ENCODE data around the gene EHD4.
A peak's percentile ranks its signal among the peaks of the same experiment; 100 is the strongest.

The EHD4 gene

GRCh38 chr15:41936649-41937567 is 35.4 kb downstream of the EHD4 start:
- DNase-seq (ENCODE audit: low read depth) = peak; percentile 78

GRCh38 chr15:41936155-41936554 is 36.2 kb downstream of the EHD4 start:
- no peak for DNase-seq (ENCODE audit: low read depth)

DNA sequence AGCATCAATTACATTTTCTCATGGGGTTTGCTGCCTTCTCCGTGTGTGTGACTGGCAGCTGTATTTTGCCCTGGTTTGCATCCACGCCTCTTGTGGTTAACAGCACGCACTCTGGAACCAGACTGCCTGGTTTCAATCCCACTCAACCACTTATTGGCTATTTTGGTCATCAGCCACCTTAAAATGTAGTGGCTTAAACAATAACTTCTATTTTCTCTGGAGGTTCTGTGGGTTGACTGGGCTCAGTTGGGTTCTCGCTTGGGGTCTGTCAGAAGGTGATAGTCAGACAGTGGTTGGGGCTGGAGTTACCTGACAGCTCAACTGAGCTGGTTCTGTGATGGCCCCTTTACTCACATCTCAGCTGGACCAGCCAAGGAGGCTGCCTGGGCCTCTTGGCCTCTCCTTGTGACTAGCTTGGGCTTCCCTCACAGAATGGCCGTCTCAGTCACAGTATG is 36.8 kb downstream of the EHD4 start:
- no peak for DNase-seq (ENCODE audit: low read depth)

DNA sequence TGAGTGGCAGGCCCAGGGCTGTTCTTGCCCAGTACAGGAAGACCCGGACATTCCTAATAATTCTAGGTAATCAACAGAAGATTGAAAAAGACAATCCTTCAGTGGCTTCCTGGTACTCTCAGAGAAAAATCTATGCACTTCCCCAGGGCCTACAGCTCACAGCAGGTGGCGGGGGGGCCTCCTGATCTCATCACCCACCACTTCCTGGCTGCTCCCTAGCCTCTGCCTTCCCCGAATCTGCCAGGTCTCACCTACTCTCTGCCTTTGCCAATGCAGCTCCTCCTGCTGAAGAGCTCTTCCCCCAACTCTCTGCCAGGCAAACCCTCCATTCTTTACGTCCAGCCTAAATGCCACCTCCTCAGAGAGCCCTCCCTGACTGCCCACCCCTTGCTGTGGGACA is 37.5 kb downstream of the EHD4 start:
- DNase-seq (ENCODE audit: low read depth) = peak; percentile 38

- DNase-seq (ENCODE audit: low read depth) = no peak
These were observed 38.6 kb downstream of the EHD4 start for GRCh38 chr15:41933771-41934170.

GRCh38 chr15:41933326-41933725 is 39.0 kb downstream of the EHD4 start:
- DNase-seq (ENCODE audit: low read depth) = no peak

DNA sequence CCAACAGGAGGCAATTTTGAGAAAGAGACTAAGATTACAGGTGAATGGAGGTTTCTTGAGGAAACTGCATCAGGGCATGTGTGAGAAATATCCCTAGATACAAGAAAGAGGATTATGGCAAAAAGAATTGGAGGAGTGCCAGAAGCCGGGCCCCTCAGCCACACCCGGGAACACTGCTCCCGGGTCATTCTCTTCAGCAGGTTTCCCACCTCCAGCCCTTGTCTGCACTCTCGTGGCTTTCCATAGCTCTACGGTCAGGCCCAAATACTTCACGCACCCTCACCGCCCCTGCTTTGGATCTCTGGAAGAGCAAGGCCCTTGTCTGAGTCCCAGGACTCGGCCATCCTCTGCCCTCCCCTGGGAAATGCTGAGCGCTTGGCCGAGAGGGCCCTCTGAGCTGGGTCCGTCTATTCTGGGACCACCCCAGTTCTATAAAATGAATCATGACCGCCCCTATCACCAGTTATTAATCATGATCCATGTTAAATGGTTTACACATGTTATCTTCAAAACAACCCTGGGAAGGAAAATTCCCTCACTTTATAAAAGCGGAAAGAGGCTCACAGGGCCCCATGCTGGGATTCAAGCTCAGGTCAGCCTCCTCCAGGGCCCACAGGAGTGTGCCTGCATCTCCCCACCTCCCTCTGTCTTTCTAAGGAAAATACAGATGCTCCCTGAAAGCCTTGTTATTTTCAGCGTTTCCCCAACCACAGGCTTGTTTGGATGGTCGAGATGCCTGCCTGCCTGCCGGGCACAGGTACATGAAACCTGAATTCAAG is 39.7 kb downstream of the EHD4 start:
- no peak for DNase-seq (ENCODE audit: low read depth)

- no peak for DNase-seq (ENCODE audit: low read depth)
These were observed 40.3 kb downstream of the EHD4 start for GRCh38 chr15:41932101-41932500.

DNA sequence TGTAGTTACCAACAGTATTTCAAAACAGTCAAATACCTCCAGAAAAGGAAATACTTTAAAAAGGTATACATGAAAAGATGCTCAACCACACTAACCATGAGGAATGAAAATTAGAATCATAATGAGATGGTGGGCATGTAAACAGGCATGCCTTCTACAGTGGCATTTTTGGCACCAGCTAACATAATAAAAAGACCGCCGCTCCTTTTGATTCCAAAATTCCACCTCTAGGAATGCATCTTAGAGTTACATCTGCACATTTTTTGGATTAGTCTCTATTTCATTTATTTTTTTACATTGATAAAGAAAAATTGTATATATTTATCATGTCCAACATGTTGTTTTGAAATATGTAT is 41.5 kb downstream of the EHD4 start:
- no peak for DNase-seq (ENCODE audit: low read depth)

DNA sequence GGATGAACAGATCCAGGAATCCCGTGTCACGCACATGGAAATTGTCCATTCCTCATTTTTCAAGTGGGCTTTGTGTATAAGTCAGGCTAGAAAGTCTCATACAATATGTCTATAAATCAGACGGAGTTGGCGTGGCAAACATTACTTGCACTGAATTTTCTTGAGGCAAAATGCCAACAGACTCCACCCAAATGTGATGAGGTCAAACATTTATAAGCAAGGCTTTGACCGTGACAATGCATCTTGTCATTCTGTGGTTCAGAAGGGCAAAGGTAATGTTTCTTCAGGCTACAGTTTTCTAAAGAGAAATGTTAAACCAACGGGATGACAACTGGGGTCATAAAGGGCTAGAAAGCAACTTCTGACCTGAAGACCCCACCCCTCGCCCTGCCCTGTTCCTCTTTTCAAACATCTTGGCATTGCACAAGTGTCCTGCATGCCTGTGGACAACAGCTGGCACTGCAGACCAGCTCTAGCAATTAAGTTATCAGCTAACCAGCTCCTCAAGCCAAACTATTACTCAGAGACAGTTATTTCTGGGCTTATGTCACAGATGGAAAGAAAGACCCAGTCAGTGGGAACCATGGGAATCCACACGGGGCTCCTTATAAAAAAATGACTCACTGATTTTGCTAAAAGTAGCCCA is 42.0 kb downstream of the EHD4 start:
- peak; percentile 94 for DNase-seq (ENCODE audit: low read depth)

DNA sequence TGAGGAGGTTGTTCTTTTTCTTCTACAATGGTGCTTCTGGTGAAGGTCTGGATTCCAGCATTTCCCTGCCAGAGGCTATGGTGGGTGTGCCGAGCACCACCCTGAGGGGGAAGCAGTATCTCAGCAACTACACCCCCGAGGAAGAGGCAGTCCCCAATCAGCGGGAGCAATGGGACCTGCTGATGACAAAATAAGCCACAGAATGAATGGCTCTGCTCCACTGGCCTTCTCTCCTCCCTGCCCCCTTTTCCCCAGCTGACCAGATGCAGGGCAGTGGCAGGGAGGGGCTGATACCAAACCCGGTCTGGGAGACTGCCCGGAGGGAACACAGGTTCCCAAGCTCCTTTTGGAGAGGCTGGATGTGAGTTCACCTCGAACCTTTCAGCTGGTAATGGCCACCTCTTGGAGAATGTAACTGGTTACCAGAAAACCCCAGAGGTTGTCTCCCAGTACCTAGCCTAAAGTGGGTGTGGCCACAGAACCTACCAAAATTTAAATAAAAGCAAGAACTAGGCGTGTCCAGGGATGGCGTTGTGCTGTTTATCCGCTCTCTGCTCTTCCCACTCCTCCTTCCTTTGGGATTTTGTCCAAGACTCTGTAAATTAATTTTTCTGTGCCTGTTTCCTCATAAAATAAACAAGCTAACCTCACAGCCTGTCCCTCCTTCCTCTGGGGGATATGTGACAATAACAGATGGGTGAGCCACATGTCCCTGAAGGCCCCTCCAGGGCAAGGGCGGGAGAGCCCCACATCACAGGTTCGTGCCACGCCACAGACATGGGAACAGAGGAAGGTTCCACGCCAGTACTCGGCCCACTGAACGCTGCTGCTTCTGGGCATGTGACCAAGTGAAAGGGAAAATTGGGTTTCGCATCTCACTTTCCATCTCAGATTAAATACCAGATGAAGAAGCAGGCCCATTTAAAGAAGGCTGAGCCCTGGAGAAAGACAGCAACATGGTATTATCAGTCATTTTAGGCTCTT is 43.4 kb downstream of the EHD4 start:
- no peak for DNase-seq (ENCODE audit: low read depth)

GRCh38 chr15:41928100-41928499 is 44.3 kb downstream of the EHD4 start:
- DNase-seq (ENCODE audit: low read depth) = no peak

DNA sequence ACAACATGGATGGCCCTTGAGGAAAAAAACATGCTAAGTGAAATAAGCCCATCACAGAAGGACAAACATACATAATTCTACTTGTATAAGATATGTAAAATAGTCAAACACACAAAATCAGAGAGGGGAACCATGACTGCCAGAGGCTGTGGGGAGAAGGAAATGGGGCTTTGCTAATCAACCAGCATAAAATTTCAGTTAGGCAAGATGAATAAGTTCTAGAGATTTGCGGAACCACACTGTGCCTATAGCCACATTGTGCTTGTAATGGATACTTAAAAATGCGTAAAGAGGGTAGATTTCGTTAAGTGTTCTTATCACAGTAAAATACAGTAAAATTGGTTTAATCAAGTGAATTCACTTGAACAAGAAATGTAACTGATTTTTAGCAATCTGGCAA is 44.8 kb downstream of the EHD4 start:
- no peak for DNase-seq (ENCODE audit: low read depth)

- peak; percentile 64 for DNase-seq (ENCODE audit: low read depth)
These were observed 45.9 kb downstream of the EHD4 start for GRCh38 chr15:41926185-41927056.

DNA sequence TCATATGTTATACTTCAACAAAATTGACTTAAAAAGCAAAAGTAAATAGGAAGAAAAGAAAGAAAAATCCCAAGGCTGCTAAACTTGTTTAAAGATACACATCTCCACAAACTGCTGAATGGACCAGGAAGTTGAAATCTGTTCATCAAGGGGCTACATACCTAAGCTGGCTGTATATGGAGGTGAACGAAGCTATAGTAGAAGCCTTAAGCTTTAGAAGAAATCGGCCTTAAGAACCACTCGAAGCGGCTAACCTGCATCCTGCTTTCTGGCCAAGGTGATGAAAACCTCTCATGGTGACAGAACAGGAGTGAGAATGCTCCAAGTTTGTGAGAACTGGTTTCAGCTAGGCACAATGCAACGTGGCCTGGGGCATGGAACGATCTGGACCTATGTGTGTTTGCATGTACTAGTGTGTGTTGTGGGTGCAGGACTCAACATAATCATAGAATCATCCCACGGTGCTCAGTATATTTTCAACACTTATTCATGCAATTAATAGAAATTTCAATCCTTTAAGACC is 47.2 kb downstream of the EHD4 start:
- DNase-seq (ENCODE audit: low read depth) = no peak

DNA sequence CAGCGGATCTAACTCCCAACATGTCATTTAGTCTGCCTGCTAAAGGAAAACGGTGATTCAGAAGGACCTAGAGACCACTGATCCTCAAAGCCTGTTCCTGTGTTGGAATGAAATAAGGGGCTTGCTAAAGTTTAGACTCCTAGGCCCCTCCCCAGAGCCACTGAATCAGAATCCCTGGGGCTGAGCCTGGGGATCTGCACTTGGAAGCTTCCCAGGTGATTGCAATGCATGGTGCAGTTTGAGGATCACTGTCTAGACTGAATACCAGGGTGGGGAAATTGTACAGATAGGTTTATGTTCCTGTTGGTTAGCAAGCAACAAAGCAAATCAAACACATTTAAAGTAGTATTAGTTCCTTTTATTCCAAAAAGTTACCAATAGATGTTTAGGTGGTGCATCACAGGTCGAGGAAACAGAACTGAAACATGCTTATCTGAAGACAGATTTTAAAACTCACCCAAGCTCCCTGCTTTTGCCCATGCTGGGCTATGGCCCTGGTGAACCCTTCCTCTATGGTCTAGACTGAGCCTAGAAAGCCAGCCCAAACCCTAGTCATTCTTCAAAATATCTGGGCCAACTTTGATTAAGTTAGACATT is 48.9 kb downstream of the EHD4 start:
- peak; percentile 60 for DNase-seq (ENCODE audit: low read depth)

DNA sequence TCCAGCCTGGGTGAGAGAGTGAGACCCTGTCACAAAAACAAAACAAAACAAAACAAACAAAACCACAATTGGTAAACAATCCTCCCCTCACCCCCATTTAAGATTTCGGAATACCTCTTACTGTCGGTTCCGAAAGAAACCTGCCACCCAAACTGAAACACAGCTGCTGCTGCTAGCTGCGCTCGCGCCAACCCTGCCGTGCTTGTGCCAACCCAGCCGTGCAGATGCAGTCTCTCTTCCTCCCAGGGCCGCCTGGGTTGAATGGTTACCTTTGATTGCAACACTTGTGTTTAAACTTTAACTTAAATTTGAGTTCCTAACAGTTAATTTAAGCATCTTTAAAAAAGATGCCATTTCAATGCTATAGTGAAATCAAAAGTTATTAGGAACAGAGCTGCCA is 50.0 kb downstream of the EHD4 start:
- DNase-seq (ENCODE audit: low read depth) = no peak

GRCh38 chr15:41921639-41922038 is 50.7 kb downstream of the EHD4 start:
- no peak for DNase-seq (ENCODE audit: low read depth)

DNA sequence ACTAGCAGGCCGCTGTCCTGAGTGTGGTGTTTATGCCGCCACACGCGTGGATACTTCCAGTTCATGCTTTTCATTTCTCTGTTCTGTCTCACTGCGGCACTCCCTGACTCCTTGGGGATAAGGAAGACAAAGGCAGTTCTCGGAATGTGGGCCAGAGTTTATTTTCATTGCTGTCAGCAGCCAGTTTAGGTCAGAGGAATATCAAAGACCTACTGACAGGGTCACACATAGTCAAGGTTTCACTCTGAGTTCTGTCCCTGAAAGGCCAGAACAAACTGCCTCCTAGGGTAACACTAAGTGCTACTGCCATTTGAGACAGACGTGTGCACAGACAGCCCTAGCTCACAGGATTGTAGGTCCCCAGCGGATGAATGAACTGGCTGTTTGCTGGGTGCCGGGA is 51.2 kb downstream of the EHD4 start:
- no peak for DNase-seq (ENCODE audit: low read depth)

Data from iris pigment epithelial cell (primary cell).